Spleen (tissue), 7 donors: ENCODE measurements around the gene DMRT2.

Source experiments
- CTCF ChIP-seq, 11 experiments: fragments of 200-600 bp in 7 of 11; fragments of 450-650 bp in 4 of 11; sonication (generic) in 4 of 11; IDR thresholded peaks in 8 of 11; conservative IDR thresholded peaks in 3 of 11; 1 replicate in 7 of 11; 2 replicates in 4 of 11; pipeline versions ENCODE4 v1.4.0 to v1.8.0; 2016 to 2021; ENCODE audit warnings: antibody characterized with exemption in 11 of 11, inconsistent platforms in 4 of 11, mild to moderate bottlenecking in 1 of 11
- POLR2A ChIP-seq, 3 donors: fragments of 450-650 bp; IDR thresholded peaks; one replicate each; pipeline ENCODE4 v1.5.1; 2017; ENCODE audit warnings: antibody characterized with exemption in 3 of 3, mild to moderate bottlenecking in 1 of 3
- donor health status: DM: no; HTN: no; CAD: no; lungs with moderate emphysema.
- donor health status: DM: no; HTN: no; CAD: no.
- donor health status: DM: no; HTN: no; CAD: no.

DNA sequence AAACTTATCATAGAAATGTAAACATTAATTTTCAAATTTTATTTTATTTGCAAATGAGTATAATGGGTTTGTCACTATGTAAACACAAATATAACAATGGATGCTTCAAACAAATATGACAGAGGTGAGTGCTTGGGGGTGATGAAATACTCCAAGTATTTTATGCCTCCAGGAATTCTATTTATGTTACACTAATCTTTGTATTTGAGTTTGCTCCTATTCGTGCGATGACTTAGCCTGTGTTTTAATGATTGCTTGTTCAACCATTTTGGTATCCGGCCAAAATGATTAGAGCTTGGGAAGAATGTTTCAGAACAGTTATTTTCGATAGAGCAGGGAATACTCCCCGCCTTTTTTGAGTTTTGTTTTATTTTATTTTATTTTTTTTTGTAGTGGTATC lies 5.0 kb downstream of the DMRT2 start:
- TF ChIP-seq CTCF (IDR thresholded peaks at IDR 0.05 in 8 of 11, conservative IDR thresholded peaks at IDR 0.05 in 3 of 11) (no peak), POLR2A (IDR thresholded peaks at IDR 0.05) (no peak)
